Sigmoid colon (tissue), 3 donors: ENCODE data around the gene SNX3.

ENCODE experiments used
- POLR2A ChIP-seq, 2 donors: fragments of 450-650 bp; IDR thresholded peaks; one replicate each; pipeline ENCODE4 v1.6.1; 2016; ENCODE audit warnings: antibody characterized with exemption in 2 of 2, mild to moderate bottlenecking in 2 of 2, moderate library complexity in 2 of 2
- TF ChIP-seq, protein P1 (sequence below), 4 experiments: fragments of 450-650 bp in 3 of 4; fragments of 200-600 bp in 1 of 4; IDR thresholded peaks; one replicate each; pipeline ENCODE4 v1.5.1; 2016 to 2019; ENCODE audit warnings: antibody characterized with exemption in 4 of 4, mild to moderate bottlenecking in 3 of 4, moderate library complexity in 2 of 4

DNA sequence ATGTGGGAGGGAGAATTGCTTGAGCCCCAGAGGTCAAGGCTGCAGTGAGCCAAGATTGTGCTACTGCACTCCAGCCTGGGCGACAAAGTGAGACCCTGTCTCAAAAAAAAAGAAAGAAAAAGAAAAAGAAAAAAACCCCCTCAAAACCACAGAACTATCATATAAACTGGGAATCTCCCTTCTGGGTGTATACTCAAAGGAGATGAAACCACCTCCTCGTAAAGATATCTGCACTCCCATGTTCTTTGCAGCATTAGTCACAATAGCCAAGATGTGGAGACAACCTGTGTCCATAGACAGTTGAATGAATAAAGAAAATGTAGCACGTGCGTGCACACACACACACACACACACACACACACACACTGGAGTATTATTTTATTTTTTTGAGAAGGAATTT is 25.5 kb upstream of the SNX3 start:
- TF ChIP-seq, protein P1, sequence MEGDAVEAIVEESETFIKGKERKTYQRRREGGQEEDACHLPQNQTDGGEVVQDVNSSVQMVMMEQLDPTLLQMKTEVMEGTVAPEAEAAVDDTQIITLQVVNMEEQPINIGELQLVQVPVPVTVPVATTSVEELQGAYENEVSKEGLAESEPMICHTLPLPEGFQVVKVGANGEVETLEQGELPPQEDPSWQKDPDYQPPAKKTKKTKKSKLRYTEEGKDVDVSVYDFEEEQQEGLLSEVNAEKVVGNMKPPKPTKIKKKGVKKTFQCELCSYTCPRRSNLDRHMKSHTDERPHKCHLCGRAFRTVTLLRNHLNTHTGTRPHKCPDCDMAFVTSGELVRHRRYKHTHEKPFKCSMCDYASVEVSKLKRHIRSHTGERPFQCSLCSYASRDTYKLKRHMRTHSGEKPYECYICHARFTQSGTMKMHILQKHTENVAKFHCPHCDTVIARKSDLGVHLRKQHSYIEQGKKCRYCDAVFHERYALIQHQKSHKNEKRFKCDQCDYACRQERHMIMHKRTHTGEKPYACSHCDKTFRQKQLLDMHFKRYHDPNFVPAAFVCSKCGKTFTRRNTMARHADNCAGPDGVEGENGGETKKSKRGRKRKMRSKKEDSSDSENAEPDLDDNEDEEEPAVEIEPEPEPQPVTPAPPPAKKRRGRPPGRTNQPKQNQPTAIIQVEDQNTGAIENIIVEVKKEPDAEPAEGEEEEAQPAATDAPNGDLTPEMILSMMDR (IDR thresholded peaks at IDR 0.05): no peak
- no peak for TF ChIP-seq POLR2A (IDR thresholded peaks at IDR 0.05)
